Stimulated activated CD4-positive, alpha-beta T cell treated with anti-CD3 and anti-CD28 coated beads, Interleukin-4, amount 100 ng/mL, for 1 hour (primary cell): ENCODE results near the gene CBFA2T3.

Experiments
- DNase-seq: peaks from one replicate; pipeline ENCODE4 v3.0.0-alpha.2; 2020

Gene CBFA2T3

GRCh38 chr16:88994695-88995094 lies 17.7 kb upstream of the CBFA2T3 start:
- DNase-seq, result no peak

GRCh38 chr16:88993946-88994600 lies 17.1 kb upstream of the CBFA2T3 start:
- no peak for DNase-seq

GRCh38 chr16:88993166-88993761 lies 16.3 kb upstream of the CBFA2T3 start:
- no peak for DNase-seq

- no peak for DNase-seq
These were observed 15.6 kb upstream of the CBFA2T3 start for GRCh38 chr16:88992351-88993165.

- DNase-seq, result no peak
These were observed 14.9 kb upstream of the CBFA2T3 start for GRCh38 chr16:88991813-88992350.

- DNase-seq, result no peak
These were observed 13.0 kb upstream of the CBFA2T3 start for GRCh38 chr16:88989852-88990547.

GRCh38 chr16:88988980-88989811 lies 12.2 kb upstream of the CBFA2T3 start:
- no peak for DNase-seq

GRCh38 chr16:88985521-88985920 lies 8.5 kb upstream of the CBFA2T3 start:
- no peak for DNase-seq

GRCh38 chr16:88983771-88984687 lies 7.0 kb upstream of the CBFA2T3 start:
- no peak for DNase-seq

GRCh38 chr16:88983165-88983564 lies 6.2 kb upstream of the CBFA2T3 start:
- no peak for DNase-seq

- DNase-seq, result no peak
These were observed 5.5 kb upstream of the CBFA2T3 start for GRCh38 chr16:88982286-88983084.

GRCh38 chr16:88979353-88980015 lies 2.5 kb upstream of the CBFA2T3 start:
- no peak for DNase-seq

GRCh38 chr16:88978608-88979346 lies 1.8 kb upstream of the CBFA2T3 start:
- no peak for DNase-seq

- DNase-seq, result no peak
These were observed 1.0 kb upstream of the CBFA2T3 start for GRCh38 chr16:88977812-88978607.

- no peak for DNase-seq
These were observed 515 bp downstream of the CBFA2T3 start for GRCh38 chr16:88976366-88977017.

- DNase-seq, result no peak
These were observed 1.4 kb downstream of the CBFA2T3 start for GRCh38 chr16:88975511-88976061.

GRCh38 chr16:88974916-88975215 lies 2.1 kb downstream of the CBFA2T3 start:
- no peak for DNase-seq
